Hippocampal formation (tissue), 2 donors: ENCODE measurements around the gene BET1.
"Not testable (repeated sequence)": the region's sequence is repeated elsewhere in the genome, so short reads cannot be mapped to it uniquely, and the experiment has no call there.

Experiments used
- DNase-seq, 2 donors: peaks; one replicate each; lab custom pipeline; 2025; lab: John Stamatoyannopoulos, UW

Gene BET1

GRCh38 chr7:94004024-94004951 lies at the start of gene BET1:
Gene BET1, minus strand, starts transcription at chr7:94004355. Its CDS starts 139 bp downstream, at chr7:94004216.
- peak; percentile 90 to 95 for DNase-seq

- no peak for DNase-seq
Measured at GRCh38 chr7:94053532-94053931, 49.4 kb upstream of the BET1 start.

GRCh38 chr7:94052398-94053180 lies 48.4 kb upstream of the BET1 start:
- DNase-seq: no peak

GRCh38 chr7:94050046-94050445 lies 45.9 kb upstream of the BET1 start:
- DNase-seq: peak in 1 of 2 donors; percentile 1

- DNase-seq: no peak
Measured at GRCh38 chr7:94049615-94050014, 45.5 kb upstream of the BET1 start.

GRCh38 chr7:94048755-94049154 lies 44.6 kb upstream of the BET1 start:
- no peak for DNase-seq

GRCh38 chr7:94047956-94048355 lies 43.8 kb upstream of the BET1 start:
- no peak for DNase-seq

- DNase-seq: no peak
Measured at GRCh38 chr7:94045581-94045980, 41.4 kb upstream of the BET1 start.

GRCh38 chr7:94044806-94045205 lies 40.7 kb upstream of the BET1 start:
- no peak for DNase-seq

GRCh38 chr7:94043299-94043698 lies 39.1 kb upstream of the BET1 start:
- DNase-seq: no peak

GRCh38 chr7:94042381-94042780 lies 38.2 kb upstream of the BET1 start:
- no peak for DNase-seq

- DNase-seq: no peak
Measured at GRCh38 chr7:94041529-94041928, 37.4 kb upstream of the BET1 start.

GRCh38 chr7:94040254-94040653 lies 36.1 kb upstream of the BET1 start:
- no peak for DNase-seq

GRCh38 chr7:94039368-94040035 lies 35.3 kb upstream of the BET1 start:
- DNase-seq: no peak

- no peak for DNase-seq
Measured at GRCh38 chr7:94031865-94032264, 27.7 kb upstream of the BET1 start.

- DNase-seq: no peak
Measured at GRCh38 chr7:94030634-94031033, 26.5 kb upstream of the BET1 start.

- no peak for DNase-seq
Measured at GRCh38 chr7:94029976-94030375, 25.8 kb upstream of the BET1 start.

GRCh38 chr7:94028768-94029167 lies 24.6 kb upstream of the BET1 start:
- DNase-seq: no peak

- not testable (repeated sequence) for DNase-seq
Measured at GRCh38 chr7:94026619-94027018, 22.5 kb upstream of the BET1 start.

- DNase-seq: no peak
Measured at GRCh38 chr7:94022550-94022949, 18.4 kb upstream of the BET1 start.

- no peak for DNase-seq
Measured at GRCh38 chr7:94016786-94017185, 12.6 kb upstream of the BET1 start.

GRCh38 chr7:94015538-94015937 lies 11.4 kb upstream of the BET1 start:
- no peak for DNase-seq
